GM12878 (cell line): Measurements from ENCODE around the gene WFDC11.

ENCODE experiments used
- ASH2L ChIP-seq: fragments of 300-600, 200-600 bp; sonication (generic); IDR thresholded peaks from 2 replicates; pipeline ENCODE4 v1.6.1; 2017; ENCODE audit warnings: low read depth, mild to moderate bottlenecking, borderline replicate concordance
- CTCF ChIP-seq, 3 experiments: IDR thresholded peaks in 2 of 3; conservative IDR thresholded peaks in 1 of 3; 2 replicates each; pipeline ENCODE4 v1.5.1; 2011; ENCODE audit warnings: low read depth in 3 of 3, low read length in 3 of 3, mild to moderate bottlenecking in 3 of 3, control low read depth in 2 of 3, moderate library complexity in 2 of 3, inconsistent platforms in 1 of 3, mixed read lengths in 1 of 3; ENCODE audit not compliant: control insufficient read depth in 2 of 3, insufficient read depth in 1 of 3; ENCODE audit errors: extremely low read depth in 1 of 3
- ZNF24 ChIP-seq: fragments of 450-650 bp; IDR thresholded peaks from 2 replicates; pipeline ENCODE4 v1.6.1; 2017; ENCODE audit warnings: antibody characterized with exemption, mild to moderate bottlenecking

GRCh38 chr20:45611054-45611453, 59.0 kb downstream of the WFDC11 start:
- TF ChIP-seq CTCF (IDR thresholded peaks at IDR 0.05 in 2 of 3, conservative IDR thresholded peaks at IDR 0.05 in 1 of 3; ENCODE audit: control insufficient read depth in 2 of 3, extremely low read depth in 1 of 3, insufficient read depth in 1 of 3, low read depth in 3 of 3, low read length in 3 of 3) (no peak), ZNF24 (no peak), ASH2L (no peak)
